ENCODE results near the gene TMEM140. TPM values are rescaled to one million over a fixed set of nuclear protein-coding genes. Genes with fewer than 3 reads are reported as not detected.
A peak's percentile ranks its signal among the peaks of the same experiment; 100 is the strongest.

The TMEM140 gene
- total and polyA plus RNA-seq, 2 of the 13 experiments (the other 11 are each of a cell fraction or from before 2014, with no cell fraction given): 9.2 to 21.7 TPM

- no peak for TF ChIP-seq MZF1 (CRISPR knock-in tag; IDR thresholded peaks at IDR 0.05; ENCODE audit: borderline replicate concordance)
- peak; percentile 32; the same call in 1 of the 2 replicates for TF ChIP-seq HNF1B (CRISPR knock-in tag; IDR thresholded peaks at IDR 0.05)
- TF ChIP-seq ZNF274 (CRISPR knock-in tag; IDR thresholded peaks at IDR 0.05): no peak
- no peak for TF ChIP-seq CCDC6 (CRISPR knock-in tag; IDR thresholded peaks at IDR 0.05)
- TF ChIP-seq ZFP91 (CRISPR knock-in tag; IDR thresholded peaks at IDR 0.05; ENCODE audit: borderline replicate concordance): no peak
- TF ChIP-seq DNMT3B (CRISPR knock-in tag; conservative IDR thresholded peaks at IDR 0.05): no peak
- no peak for TF ChIP-seq FOXA1 (IDR thresholded peaks at IDR 0.05)
- no peak for TF ChIP-seq FOXA1 (CRISPR knock-in tag; IDR thresholded peaks at IDR 0.05)
- TF ChIP-seq MEF2D (CRISPR knock-in tag; IDR thresholded peaks at IDR 0.05): no peak
- no peak for TF ChIP-seq ATRX (CRISPR knock-in tag; IDR thresholded peaks at IDR 0.05; ENCODE audit: borderline replicate concordance)
- TF ChIP-seq FOXM1 (CRISPR knock-in tag; IDR thresholded peaks at IDR 0.05): no peak
- no peak for TF ChIP-seq FOXO4 (CRISPR knock-in tag; conservative IDR thresholded peaks at IDR 0.05)
- TF ChIP-seq TIGD3 (CRISPR knock-in tag; IDR thresholded peaks at IDR 0.05; ENCODE audit: borderline replicate concordance): no peak
- TF ChIP-seq DDIT3 (CRISPR knock-in tag; IDR thresholded peaks at IDR 0.05): no peak
- TF ChIP-seq ZNF674 (CRISPR knock-in tag; IDR thresholded peaks at IDR 0.05; ENCODE audit: low read depth): no peak
- no peak for TF ChIP-seq MAF1 (CRISPR knock-in tag; IDR thresholded peaks at IDR 0.05; ENCODE audit: borderline replicate concordance)
- TF ChIP-seq ZNF501 (CRISPR knock-in tag; IDR thresholded peaks at IDR 0.05): no peak
- TF ChIP-seq ZBTB7A (CRISPR knock-in tag; IDR thresholded peaks at IDR 0.05): no peak
- no peak for TF ChIP-seq ARNT2 (CRISPR knock-in tag; IDR thresholded peaks at IDR 0.05; ENCODE audit: low read depth)
- no peak for TF ChIP-seq ARHGAP35 (CRISPR knock-in tag; IDR thresholded peaks at IDR 0.05; ENCODE audit: borderline replicate concordance)
- no peak for TF ChIP-seq ZNF264 (CRISPR knock-in tag; IDR thresholded peaks at IDR 0.05)
- TF ChIP-seq HOXA9 (CRISPR knock-in tag; IDR thresholded peaks at IDR 0.05; ENCODE audit: borderline replicate concordance): no peak
- TF ChIP-seq SRSF4 (IDR thresholded peaks at IDR 0.05; ENCODE audit: low read depth, low read length, poor library complexity, severe bottlenecking): no peak
- no peak for TF ChIP-seq ELF4 (CRISPR knock-in tag; IDR thresholded peaks at IDR 0.05; ENCODE audit: borderline replicate concordance)
These were observed 21.5 kb downstream of the TMEM140 start (continued) for GRCh38 chr7:135169141-135169963.
